GM12878 (cell line): ENCODE measurements around the gene NKAIN4.

ENCODE experiments used
- CBX5 ChIP-seq: sonication (generic); IDR thresholded peaks from 2 replicates; pipeline ENCODE4 v1.6.1; 2016; ENCODE audit warnings: low read depth, moderate library complexity, mild to moderate bottlenecking, inconsistent platforms
- CEBPB ChIP-seq, 2 experiments: fragments of 150-350 bp in 1 of 2; IDR thresholded peaks; 2 replicates each; pipeline ENCODE4 v1.6.1; 2012 to 2014; ENCODE audit warnings: low read depth in 2 of 2, low read length in 2 of 2, borderline replicate concordance in 1 of 2, inconsistent platforms in 1 of 2
- CTCF ChIP-seq, 3 experiments: IDR thresholded peaks in 2 of 3; conservative IDR thresholded peaks in 1 of 3; 2 replicates each; pipeline ENCODE4 v1.5.1; 2011; ENCODE audit warnings: low read depth in 3 of 3, low read length in 3 of 3, mild to moderate bottlenecking in 3 of 3, control low read depth in 2 of 3, moderate library complexity in 2 of 3, inconsistent platforms in 1 of 3, mixed read lengths in 1 of 3; ENCODE audit not compliant: control insufficient read depth in 2 of 3, insufficient read depth in 1 of 3; ENCODE audit errors: extremely low read depth in 1 of 3
- EP300 ChIP-seq, 2 experiments: fragments of 150-350 bp in 1 of 2; IDR thresholded peaks; 2 replicates each; pipeline ENCODE4 v1.6.1; 2011 to 2012; ENCODE audit warnings: low read depth in 2 of 2, low read length in 2 of 2, borderline replicate concordance in 1 of 2, improper control_type of control experiment in 1 of 2, inconsistent platforms in 1 of 2; ENCODE audit not compliant: control insufficient read depth in 1 of 2
- POLR2A ChIP-seq: IDR thresholded peaks from 2 replicates; pipeline ENCODE4 v1.6.1; 2011; ENCODE audit warnings: low read depth, mild to moderate bottlenecking, low read length
- RBBP5 ChIP-seq: fragments of 200-600 bp; sonication (generic); conservative IDR thresholded peaks from 2 replicates; pipeline ENCODE4 v1.6.1; 2016
- REST ChIP-seq: IDR thresholded peaks from 2 replicates; pipeline ENCODE4 v1.6.1; 2012; ENCODE audit warnings: mild to moderate bottlenecking, low read depth, low read length
- SUPT20H ChIP-seq: IDR thresholded peaks from 2 replicates; pipeline ENCODE4 v1.6.1; 2011; ENCODE audit warnings: low read depth, mild to moderate bottlenecking, low read length, moderate library complexity, borderline replicate concordance; ENCODE audit not compliant: control insufficient read depth
- ZNF207 ChIP-seq: fragments of 450-650 bp; IDR thresholded peaks from 2 replicates; pipeline ENCODE4 v1.6.1; 2014; ENCODE audit warnings: antibody characterized with exemption, mild to moderate bottlenecking, borderline replicate concordance
- ZNF384 ChIP-seq: IDR thresholded peaks from 2 replicates; pipeline ENCODE4 v1.6.1; 2012; ENCODE audit warnings: low read depth, mild to moderate bottlenecking, low read length, improper control_type of control experiment, borderline replicate concordance

GRCh38 chr20:63257629-63258028, 3.4 kb upstream of the NKAIN4 start:
- no peak for TF ChIP-seq POLR2A
- TF ChIP-seq ZNF207, result no peak
- TF ChIP-seq CTCF (IDR thresholded peaks at IDR 0.05 in 2 of 3, conservative IDR thresholded peaks at IDR 0.05 in 1 of 3; ENCODE audit: control insufficient read depth in 2 of 3, extremely low read depth in 1 of 3, insufficient read depth in 1 of 3, low read depth in 3 of 3, low read length in 3 of 3), result no peak
- no peak for TF ChIP-seq REST
- no peak for TF ChIP-seq ZNF384
- TF ChIP-seq EP300 (IDR thresholded peaks at IDR 0.05; ENCODE audit: borderline replicate concordance in 1 of 2, control insufficient read depth in 1 of 2, low read depth in 2 of 2, low read length in 2 of 2), result no peak
- no peak for TF ChIP-seq CEBPB (IDR thresholded peaks at IDR 0.05; ENCODE audit: borderline replicate concordance in 1 of 2, low read depth in 2 of 2, low read length in 2 of 2)
- no peak for TF ChIP-seq RBBP5
- no peak for TF ChIP-seq CBX5
- TF ChIP-seq SUPT20H, result no peak
